CD14-positive monocyte (primary cell): ENCODE measurements around the gene RNF41. TPM values are rescaled to one million over a fixed set of nuclear protein-coding genes. Genes with fewer than 3 reads are reported as not detected.

ENCODE experiments used
- DNase-seq, 3 donors: peaks; one replicate each; pipeline ENCODE4 v3.0.0-alpha.2; 2011 to 2022
- H2AFZ ChIP-seq: 2 replicates; pipeline ENCODE4 v1.6.0; 2012; ENCODE audit warnings: mild to moderate bottlenecking, low read depth, low read length, inconsistent platforms; ENCODE audit not compliant: insufficient read depth, poor library complexity, severe bottlenecking
- H3K27ac ChIP-seq, 2 donors: 1 replicate in 1 of 2; 2 replicates in 1 of 2; pipeline ENCODE4 v1.5.1; 2012 to 2013; ENCODE audit warnings: low read length in 2 of 2, control low read depth in 1 of 2, inconsistent platforms in 1 of 2, low read depth in 1 of 2, mild to moderate bottlenecking in 1 of 2
- H3K27me3 ChIP-seq, 2 donors: one replicate each; pipeline versions ENCODE4 v1.6.0 to v1.6.1; 2011 to 2013; ENCODE audit warnings: low read length in 2 of 2; ENCODE audit not compliant: control insufficient read depth in 2 of 2, insufficient read depth in 2 of 2
- H3K36me3 ChIP-seq, 2 donors: replicated peaks in 1 of 2; 1 replicate in 1 of 2; 2 replicates in 1 of 2; pipeline versions ENCODE4 v1.5.1 to v1.6.1; 2012 to 2013; ENCODE audit warnings: low read length in 2 of 2, control low read depth in 1 of 2, inconsistent platforms in 1 of 2, mild to moderate bottlenecking in 1 of 2; ENCODE audit not compliant: insufficient read depth in 2 of 2, control insufficient read depth in 1 of 2
- H3K4me1 ChIP-seq, 2 donors: 1 replicate in 1 of 2; 2 replicates in 1 of 2; pipeline versions ENCODE4 v1.5.1 to v1.6.1; 2012 to 2013; ENCODE audit warnings: low read length in 2 of 2, control low read depth in 1 of 2, inconsistent platforms in 1 of 2, mild to moderate bottlenecking in 1 of 2, moderate library complexity in 1 of 2; ENCODE audit not compliant: insufficient read depth in 2 of 2, control insufficient read depth in 1 of 2
- H3K4me2 ChIP-seq: replicated peaks from 2 replicates; pipeline ENCODE3; 2012; ENCODE audit warnings: low read length, moderate library complexity, mild to moderate bottlenecking; ENCODE audit not compliant: poor library complexity, severe bottlenecking; ENCODE audit errors: extremely low read depth
- H3K4me3 ChIP-seq, 3 experiments: fragments of 200-600 bp in 1 of 3; sonication (generic) in 1 of 3; replicated peaks in 1 of 3; 1 replicate in 2 of 3; 2 replicates in 1 of 3; pipeline ENCODE4 v1.5.1; 2011 to 2013; ENCODE audit warnings: low read length in 3 of 3, mild to moderate bottlenecking in 3 of 3, control low read depth in 2 of 3, low read depth in 2 of 3, inconsistent platforms in 1 of 3, moderate library complexity in 1 of 3
- H3K79me2 ChIP-seq: 2 replicates; pipeline ENCODE4 v1.6.0; 2012; ENCODE audit warnings: mild to moderate bottlenecking, control low read depth, inconsistent platforms, low read length, moderate library complexity; ENCODE audit not compliant: insufficient read depth
- H3K9ac ChIP-seq: 2 replicates; pipeline ENCODE4 v1.6.0; 2017; ENCODE audit warnings: low read length, mild to moderate bottlenecking; ENCODE audit not compliant: insufficient read depth, poor library complexity, severe bottlenecking
- H3K9me3 ChIP-seq, 2 donors: replicated peaks in 1 of 2; 1 replicate in 1 of 2; 2 replicates in 1 of 2; pipeline versions ENCODE4 v1.5.1 to v1.6.1; 2012 to 2013; ENCODE audit warnings: low read length in 2 of 2, control low read depth in 1 of 2; ENCODE audit not compliant: control insufficient read depth in 1 of 2, insufficient read depth in 1 of 2
- H4K20me1 ChIP-seq: 2 replicates; pipeline ENCODE4 v1.6.0; 2012; ENCODE audit warnings: mild to moderate bottlenecking, low read length, control low read depth, moderate library complexity; ENCODE audit not compliant: insufficient read depth
- H3K27ac Mint-ChIP-seq, 7 donors: one replicate each; pipeline ENCODE4 v1.8.0; 2020; ENCODE audit warnings: mild to moderate bottlenecking in 7 of 7, mixed read lengths in 7 of 7, moderate library complexity in 6 of 7, inconsistent platforms in 2 of 7
- H3K27me3 Mint-ChIP-seq, 3 donors: one replicate each; pipeline ENCODE4 v1.8.0; 2021 to 2022; ENCODE audit warnings: low read depth in 3 of 3, mild to moderate bottlenecking in 3 of 3, mixed read lengths in 3 of 3, moderate library complexity in 3 of 3, inconsistent platforms in 1 of 3
- H3K36me3 Mint-ChIP-seq, 2 donors: one replicate each; pipeline ENCODE4 v1.8.0; 2020; ENCODE audit warnings: mixed read lengths in 2 of 2, inconsistent platforms in 1 of 2, mild to moderate bottlenecking in 1 of 2
- H3K4me1 Mint-ChIP-seq: one replicate; pipeline ENCODE4 v1.8.0; 2020; ENCODE audit warnings: mild to moderate bottlenecking, mixed read lengths
- H3K4me3 Mint-ChIP-seq, 2 donors: one replicate each; pipeline ENCODE4 v1.8.0; 2020; ENCODE audit warnings: mild to moderate bottlenecking in 2 of 2, mixed read lengths in 2 of 2, moderate library complexity in 1 of 2
- H3K9me3 Mint-ChIP-seq, 7 donors: one replicate each; pipeline ENCODE4 v1.8.0; 2020 to 2022; ENCODE audit warnings: mixed read lengths in 7 of 7, mild to moderate bottlenecking in 6 of 7, moderate library complexity in 6 of 7, inconsistent platforms in 2 of 7
- CTCF ChIP-seq: fragments of 200-600 bp; IDR thresholded peaks from one replicate; pipeline ENCODE4 v1.8.0; 2022; ENCODE audit warnings: antibody characterized with exemption, mild to moderate bottlenecking
- WGBS: methylation state at CpG from one replicate; pipeline ENCODE4 v1.1.5; 2013; ENCODE audit warnings: missing lambda C conversion rate; ENCODE audit not compliant: insufficient coverage; 5-methylcytosine and 5-hydroxymethylcytosine counted together
- intact Hi-C, 2 donors: fragments of 100-400 bp; cut with micrococcal nuclease; formaldehyde crosslinking; loops; one replicate each; pipeline versions ENCODE4 v1.15.0 to v1.15.1; 2023
- polyA plus RNA-seq, 3 donors: library from polyadenylated mRNA; depleted of rRNA in 1 of 3; unstranded in 2 of 3; stranded (reverse) in 1 of 3; fragments of 300-500 nt in 2 of 3; fragments of >200 nt in 1 of 3; fragmentation: Illumina TruSeq in 2 of 3; gene quantifications; 1 replicate in 2 of 3; 2 replicates in 1 of 3; pipeline ENCODE4 v1.2.3, GENCODE V29; 2012 to 2021

Gene RNF41
- polyA plus RNA-seq, 3 donors = 35.8 to 82.0 (median 45.7) TPM

DNA sequence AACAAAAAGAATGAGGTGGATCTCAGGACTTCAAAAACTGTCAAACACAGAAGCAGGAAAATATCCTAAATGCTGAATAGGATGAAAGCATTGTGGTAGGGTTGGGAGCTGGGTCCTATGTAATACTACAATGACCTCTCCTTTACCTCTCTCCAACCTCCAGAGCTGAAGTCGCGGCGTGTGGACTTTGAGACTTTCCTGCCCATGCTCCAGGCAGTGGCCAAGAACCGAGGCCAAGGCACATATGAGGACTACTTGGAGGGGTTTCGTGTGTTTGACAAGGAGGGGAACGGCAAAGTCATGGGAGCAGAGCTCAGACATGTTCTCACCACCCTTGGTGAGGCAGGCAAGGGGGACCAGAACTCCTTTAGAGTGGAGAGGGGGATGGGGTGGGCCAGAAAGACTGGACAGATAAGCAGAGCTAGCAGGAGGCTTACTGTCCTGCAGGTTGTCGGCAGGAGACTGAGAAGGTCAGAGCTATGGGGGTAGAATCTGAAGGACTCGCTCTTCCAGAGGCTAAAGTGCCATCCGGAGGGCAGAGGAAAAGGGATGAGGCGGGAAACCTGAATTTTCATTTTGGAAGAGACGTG lies 66.4 kb downstream of the RNF41 start:
- 97% methylated on average over 7 of the region's 11 CpGs for WGBS
- no peak for TF ChIP-seq CTCF
- Mint-ChIP-seq H3K36me3 (peaks cover 11% of the 10 kb centered on the region in 2 donors), H3K27ac (peak overlapping the region in 3 of 7 donors; percentile 18 to 45 (median 31)), H3K4me1 (peaks cover 47% of the 10 kb centered on the region), H3K27me3 (peaks cover 0 to 3% (median 2%) of the 10 kb centered on the region in 3 donors), H3K9me3 (no peaks in the 10 kb centered on the region), H3K4me3 (no peak overlapping the region)
- intact Hi-C loops = no loop called here
- Histone ChIP-seq H3K27ac (no peak overlapping the region), H3K36me3 (peaks cover 6 to 8% of the 10 kb centered on the region in 2 donors), H3K4me1 (peaks cover 48 to 58% of the 10 kb centered on the region in 2 donors), H4K20me1 (peaks cover 17% of the 10 kb centered on the region), H3K4me3 (no peak overlapping the region), H3K9me3 (no peaks in the 10 kb centered on the region), H3K4me2 (no peak overlapping the region), H3K27me3 (no peaks in the 10 kb centered on the region), H3K79me2 (peaks cover 33% of the 10 kb centered on the region), H3K9ac (no peak overlapping the region), H2AFZ (no peak overlapping the region)
- no peak for DNase-seq

- no peak overlapping the region for H3K4me3 Mint-ChIP-seq
- Histone ChIP-seq H3K9ac (no peak overlapping the region), H2AFZ (no peak overlapping the region), H3K4me2 (no peak overlapping the region), H3K9me3 (no peaks in the 10 kb centered on the region), H3K79me2 (peaks cover 27% of the 10 kb centered on the region), H3K4me1 (peaks cover 46 to 56% of the 10 kb centered on the region in 2 donors), H3K36me3 (peaks cover under 1 to 2% of the 10 kb centered on the region in 2 donors), H3K4me3 (no peak overlapping the region), H3K27me3 (no peaks in the 10 kb centered on the region), H3K27ac (no peak overlapping the region), H4K20me1 (peaks cover 12% of the 10 kb centered on the region)
- intact Hi-C loops = loop anchor here in 1 of 2 donors (5.0 kb wide), 1 partner anchor 38 kb away; the partner anchor contains the start of genes RPL41 and ZC3H10
- H3K9me3 Mint-ChIP-seq = no peaks in the 10 kb centered on the region
- WGBS = 100% methylated on average over 3 of the region's 5 CpGs
- peaks cover 0 to 3% (median 2%) of the 10 kb centered on the region in 3 donors for H3K27me3 Mint-ChIP-seq
- no peak for DNase-seq
- H3K4me1 Mint-ChIP-seq = peaks cover 46% of the 10 kb centered on the region
- peak overlapping the region in 1 of 7 donors; percentile 45 for H3K27ac Mint-ChIP-seq
- peaks cover 5 to 8% of the 10 kb centered on the region in 2 donors for H3K36me3 Mint-ChIP-seq
- TF ChIP-seq CTCF = no peak
Measured at GRCh38 chr12:56154818-56155217, 66.9 kb downstream of the RNF41 start.
